ENCODE results near the gene ARMC10.
"Not testable (repeated sequence)": the region's sequence is repeated elsewhere in the genome, so short reads cannot be mapped to it uniquely, and the experiment has no call there.

Gene ARMC10

GRCh38 chr7:103079836-103080235 is 4.9 kb downstream of the ARMC10 start:
- no peak for TF ChIP-seq CTCF (IDR thresholded peaks at IDR 0.05; ENCODE audit: extremely low read depth, missing control alignments)

GRCh38 chr7:103080923-103081322 is 6.0 kb downstream of the ARMC10 start:
- no peak for TF ChIP-seq CTCF (IDR thresholded peaks at IDR 0.05; ENCODE audit: extremely low read depth, missing control alignments)
- DNase-seq (ENCODE audit: low spot score): no peak

More at GRCh38 chr7:103079836-103080235, 4.9 kb downstream of the ARMC10 start:
- no peak for DNase-seq (ENCODE audit: low spot score)

- TF ChIP-seq CTCF (IDR thresholded peaks at IDR 0.05; ENCODE audit: extremely low read depth, missing control alignments): no peak
- DNase-seq (ENCODE audit: low spot score): no peak
Measured at GRCh38 chr7:103082497-103082896, 7.6 kb downstream of the ARMC10 start.

GRCh38 chr7:103083210-103083609 is 8.3 kb downstream of the ARMC10 start:
- TF ChIP-seq CTCF (IDR thresholded peaks at IDR 0.05; ENCODE audit: extremely low read depth, missing control alignments): no peak
- no peak for DNase-seq (ENCODE audit: low spot score)

- not testable (repeated sequence) for DNase-seq (ENCODE audit: low spot score)
Measured at GRCh38 chr7:103092321-103092720, 17.4 kb downstream of the ARMC10 start.

- no peak for DNase-seq (ENCODE audit: low spot score)
- TF ChIP-seq CTCF (IDR thresholded peaks at IDR 0.05; ENCODE audit: extremely low read depth, missing control alignments): no peak
Measured at GRCh38 chr7:103093429-103093828, 18.5 kb downstream of the ARMC10 start.

GRCh38 chr7:103094102-103094501 is 19.2 kb downstream of the ARMC10 start:
- no peak for TF ChIP-seq CTCF (IDR thresholded peaks at IDR 0.05; ENCODE audit: extremely low read depth, missing control alignments)
- DNase-seq (ENCODE audit: low spot score): no peak

- DNase-seq (ENCODE audit: low spot score): not testable (repeated sequence)
Measured at GRCh38 chr7:103095558-103095957, 20.6 kb downstream of the ARMC10 start.

- DNase-seq (ENCODE audit: low spot score): no peak
- TF ChIP-seq CTCF (IDR thresholded peaks at IDR 0.05; ENCODE audit: extremely low read depth, missing control alignments): no peak
Measured at GRCh38 chr7:103097041-103097440, 22.1 kb downstream of the ARMC10 start.

Measured in GM20000 (cell line).